Adrenal gland (tissue), 12 donors: ENCODE measurements around the gene ARHGEF10L. TPM values are rescaled to one million over a fixed set of nuclear protein-coding genes. Genes with fewer than 3 reads are reported as not detected.

Experiments
- DNase-seq, 7 donors: peaks; one replicate each; pipeline ENCODE4 v3.0.0-alpha.2; 2019 to 2020
- H3K27ac ChIP-seq, 5 donors: fragments of 200-600 bp; sonication (generic) in 4 of 5; 1 replicate in 3 of 5; 2 replicates in 2 of 5; pipeline versions ENCODE4 v1.5.1 to v1.8.0; 2016 to 2020; ENCODE audit warnings: mild to moderate bottlenecking in 1 of 5
- H3K27me3 ChIP-seq: fragments of 200-600 bp; 2 replicates; pipeline ENCODE4 v1.8.0; 2021
- H3K36me3 ChIP-seq, 2 donors: fragments of 200-600 bp; replicated peaks in 1 of 2; 1 replicate in 1 of 2; 2 replicates in 1 of 2; pipeline versions ENCODE4 v1.5.1 to v1.8.0; 2018 to 2022
- H3K4me1 ChIP-seq, 2 donors: fragments of 200-600 bp; replicated peaks in 1 of 2; 1 replicate in 1 of 2; 2 replicates in 1 of 2; pipeline versions ENCODE4 v1.5.1 to v1.8.0; 2018 to 2021
- H3K4me3 ChIP-seq, 4 donors: fragments of 200-600 bp; sonication (generic) in 3 of 4; one replicate each; pipeline ENCODE4 v1.5.1; 2016 to 2018
- H3K9me3 ChIP-seq, 3 donors: fragments of 200-600 bp; sonication (generic) in 1 of 3; replicated peaks in 1 of 3; 1 replicate in 2 of 3; 2 replicates in 1 of 3; pipeline versions ENCODE4 v1.5.1 to v1.8.0; 2016 to 2021
- POLR2A ChIP-seq, 2 donors: fragments of 450-650 bp; IDR thresholded peaks; one replicate each; pipeline ENCODE4 v1.6.1; 2017; ENCODE audit warnings: antibody characterized with exemption in 2 of 2, mild to moderate bottlenecking in 2 of 2, moderate library complexity in 1 of 2
- WGBS, 4 donors: extraction: QIAGEN DNeasy Blood & Tissue Kit in 2 of 4; methylation state at CpG; one replicate each; pipeline versions ENCODE4 v1.1.5 to v1.1.7; 2013 to 2017; 5-methylcytosine and 5-hydroxymethylcytosine counted together
- intact Hi-C, 2 donors: fragments of 100-400 bp; cut with DNase I; formaldehyde crosslinking; loops; one replicate each; pipeline versions ENCODE4 v1.14.1 to v1.15.0; 2022 to 2023
- polyA plus RNA-seq, 3 donors: library from polyadenylated mRNA; stranded (reverse); fragments of 200-250 nt in 2 of 3; fragments of 350-450 nt in 1 of 3; fragmentation: Illumina TruSeq in 1 of 3; extraction: RNeasy Lipid Tissue Mini Kit (QIAGEN cat#74804) in 1 of 3; gene quantifications; one replicate each; pipeline ENCODE4 v1.2.3, GENCODE V29; 2013 to 2014
- total RNA-seq, 9 donors: library from RNA; depleted of rRNA in 4 of 9; stranded (reverse); fragments of >200 nt in 4 of 9; fragments of 120-200 nt in 1 of 9; fragmentation: NEBNext Ultra II Directional in 1 of 9; extraction: Animal tissue kit (Norgen Biotek cat#: 25700) in 1 of 9; gene quantifications; one replicate each; pipeline versions ENCODE4 v1.1.0 to v1.2.4, GENCODE V29; 2013 to 2023
- TF ChIP-seq, protein P1 (sequence below), 6 experiments: fragments of 450-650 bp in 4 of 6; fragments of 200-600 bp in 2 of 6; sonication (generic) in 1 of 6; IDR thresholded peaks; 1 replicate in 5 of 6; 2 replicates in 1 of 6; pipeline versions ENCODE4 v1.5.1 to v1.8.0; 2016 to 2021; ENCODE audit warnings: antibody characterized with exemption in 6 of 6, mild to moderate bottlenecking in 2 of 6, moderate library complexity in 1 of 6
- donor health status: healthy with polysubstance abuse.
- donor health status: Bipolar disorder and iron deficiency.
- donor health status: DM: yes; HTN: yes; CAD: no.
- donor health status: DM: no; HTN: no; CAD: no.
- donor health status: DM: no; HTN: no; CAD: no.
- donor health status: DM: yes; HTN: yes; CAD: no.

ARHGEF10L gene
- total and polyA plus RNA-seq, 12 donors = 1.7 to 54.9 (median 30.1) TPM

DNA sequence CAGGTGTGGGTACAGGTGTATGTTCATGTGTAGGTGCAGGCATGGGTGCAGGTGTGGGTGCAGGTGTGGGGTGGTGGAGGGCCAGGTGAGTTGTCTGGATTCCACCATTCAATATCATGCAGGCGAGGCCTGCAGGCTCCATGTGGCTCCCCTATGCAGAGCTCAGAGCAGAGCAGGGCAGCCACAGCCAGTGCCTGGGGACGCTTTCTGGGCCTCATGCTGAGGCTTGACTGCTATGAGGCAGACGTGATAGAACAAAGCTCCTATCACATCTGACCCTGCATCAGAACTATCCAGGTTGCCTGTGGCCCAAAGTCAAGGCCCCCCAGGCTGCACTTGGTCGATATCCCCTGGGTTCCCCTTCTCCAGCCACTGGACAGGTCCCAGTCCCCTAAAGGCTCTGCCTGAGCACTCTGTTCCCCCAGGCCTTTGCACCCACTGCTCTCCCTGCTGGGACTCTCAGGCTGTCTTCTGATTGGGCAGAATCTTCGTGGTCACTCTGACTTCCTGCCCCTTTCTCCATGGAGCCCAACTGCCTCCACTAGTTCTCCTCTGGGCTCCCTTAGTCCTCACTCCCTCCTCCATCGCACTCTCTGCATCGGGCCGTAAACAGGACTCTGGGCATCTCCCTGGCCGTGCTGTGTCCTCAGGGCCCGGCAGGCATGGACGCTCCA is 137.0 kb downstream of the ARHGEF10L start:
- Histone ChIP-seq H3K36me3 (peaks cover 0 to 3% of the 10 kb centered on the region in 2 donors), H3K9me3 (no peaks in the 10 kb centered on the region), H3K27me3 (no peaks in the 10 kb centered on the region), H3K4me1 (no peaks in the 10 kb centered on the region), H3K27ac (no peak overlapping the region), H3K4me3 (no peak overlapping the region)
- intact Hi-C loops = no loop called here
- TF ChIP-seq POLR2A (IDR thresholded peaks at IDR 0.05) = no peak
- TF ChIP-seq, protein P1, sequence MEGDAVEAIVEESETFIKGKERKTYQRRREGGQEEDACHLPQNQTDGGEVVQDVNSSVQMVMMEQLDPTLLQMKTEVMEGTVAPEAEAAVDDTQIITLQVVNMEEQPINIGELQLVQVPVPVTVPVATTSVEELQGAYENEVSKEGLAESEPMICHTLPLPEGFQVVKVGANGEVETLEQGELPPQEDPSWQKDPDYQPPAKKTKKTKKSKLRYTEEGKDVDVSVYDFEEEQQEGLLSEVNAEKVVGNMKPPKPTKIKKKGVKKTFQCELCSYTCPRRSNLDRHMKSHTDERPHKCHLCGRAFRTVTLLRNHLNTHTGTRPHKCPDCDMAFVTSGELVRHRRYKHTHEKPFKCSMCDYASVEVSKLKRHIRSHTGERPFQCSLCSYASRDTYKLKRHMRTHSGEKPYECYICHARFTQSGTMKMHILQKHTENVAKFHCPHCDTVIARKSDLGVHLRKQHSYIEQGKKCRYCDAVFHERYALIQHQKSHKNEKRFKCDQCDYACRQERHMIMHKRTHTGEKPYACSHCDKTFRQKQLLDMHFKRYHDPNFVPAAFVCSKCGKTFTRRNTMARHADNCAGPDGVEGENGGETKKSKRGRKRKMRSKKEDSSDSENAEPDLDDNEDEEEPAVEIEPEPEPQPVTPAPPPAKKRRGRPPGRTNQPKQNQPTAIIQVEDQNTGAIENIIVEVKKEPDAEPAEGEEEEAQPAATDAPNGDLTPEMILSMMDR (IDR thresholded peaks at IDR 0.05) = no peak
- 86 to 94% (median 87%) methylated on average over 8 to 11 of the region's 11 CpGs for WGBS, 4 donors
- DNase-seq = no peak

DNA sequence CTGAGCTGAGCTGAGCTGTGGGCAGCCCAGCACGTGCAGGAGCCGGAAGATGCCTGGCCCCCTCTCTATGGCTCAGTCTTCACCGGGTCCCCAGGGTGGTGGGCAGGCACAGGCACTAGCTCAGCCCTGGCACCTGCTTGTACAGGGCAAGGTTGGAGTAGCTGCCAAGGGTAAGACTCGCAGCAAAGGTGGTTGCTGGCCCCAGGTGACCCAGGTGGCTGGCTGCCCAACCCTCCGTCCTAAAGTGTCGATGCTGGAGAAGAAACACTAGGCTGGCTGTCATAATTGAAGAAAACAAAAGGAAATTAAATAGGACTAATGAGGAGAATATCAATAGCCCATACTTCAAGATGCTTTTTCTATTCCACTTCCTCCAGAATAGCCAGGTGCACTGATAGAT is 138.5 kb downstream of the ARHGEF10L start:
- intact Hi-C loops = no loop called here
- 86 to 98% (median 96%) methylated on average over 2 to 6 of the region's 6 CpGs for WGBS, 4 donors
- peaks cover 0 to 3% of the 10 kb centered on the region in 2 donors for H3K36me3 ChIP-seq
- H3K4me1 ChIP-seq = no peaks in the 10 kb centered on the region
- H3K27ac ChIP-seq = no peak overlapping the region
- TF ChIP-seq POLR2A (IDR thresholded peaks at IDR 0.05) = no peak
- TF ChIP-seq, protein P1 (IDR thresholded peaks at IDR 0.05) = no peak
- no peak for DNase-seq
- H3K9me3 ChIP-seq = no peaks in the 10 kb centered on the region
- H3K27me3 ChIP-seq = no peaks in the 10 kb centered on the region
- H3K4me3 ChIP-seq = no peak overlapping the region

DNA sequence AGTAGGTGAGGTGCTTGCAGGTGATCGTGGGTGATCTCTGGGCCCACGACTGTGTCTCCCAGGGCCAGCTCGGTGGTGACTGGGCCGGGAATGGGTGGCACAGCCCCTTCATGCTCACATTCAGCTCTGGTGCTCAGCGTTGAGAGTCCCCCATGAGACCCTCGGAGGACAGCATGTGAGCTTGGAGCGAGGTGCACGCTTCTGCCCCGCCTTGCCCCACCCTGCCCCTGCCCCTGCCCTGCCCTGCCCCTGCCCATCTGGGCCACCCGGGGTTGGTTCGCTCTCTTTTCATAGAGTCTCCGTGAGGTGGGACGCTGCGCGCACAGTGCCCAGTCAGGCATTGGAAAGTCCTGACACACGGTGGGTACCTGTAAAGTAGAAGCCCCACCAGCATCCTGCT is 140.4 kb downstream of the ARHGEF10L start:
- no peaks in the 10 kb centered on the region for H3K27me3 ChIP-seq
- TF ChIP-seq POLR2A (IDR thresholded peaks at IDR 0.05) = no peak
- TF ChIP-seq, protein P1 (IDR thresholded peaks at IDR 0.05) = no peak
- WGBS, 4 donors = 89 to 100% (median 90%) methylated on average over 1 to 16 of the region's 16 CpGs
- no peaks in the 10 kb centered on the region for H3K4me1 ChIP-seq
- no peak overlapping the region for H3K27ac ChIP-seq
- H3K36me3 ChIP-seq = peaks cover 0 to 3% of the 10 kb centered on the region in 2 donors
- H3K4me3 ChIP-seq = no peak overlapping the region
- intact Hi-C loops = no loop called here
- no peaks in the 10 kb centered on the region for H3K9me3 ChIP-seq
- no peak for DNase-seq

DNA sequence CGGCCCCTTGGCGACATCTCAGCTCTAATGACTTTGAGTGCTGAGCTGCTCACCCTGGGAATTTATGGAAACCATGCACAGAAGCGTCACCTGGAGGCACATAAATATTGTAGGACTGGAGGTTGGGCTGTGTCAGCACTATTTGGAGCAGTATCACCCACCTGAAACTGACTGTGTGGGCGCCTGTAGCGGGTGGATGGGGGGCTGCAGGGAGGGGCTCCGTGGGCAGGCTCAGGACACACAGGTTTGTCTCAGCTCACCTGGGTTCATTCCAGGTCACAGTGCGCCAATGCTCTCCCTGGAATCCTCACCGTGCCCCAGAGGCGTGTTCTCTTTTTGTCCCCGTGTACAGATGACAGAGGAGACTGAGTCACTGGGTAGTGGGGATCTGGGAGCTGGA is 140.8 kb downstream of the ARHGEF10L start:
- no peak for DNase-seq
- H3K27ac ChIP-seq = no peak overlapping the region
- no peaks in the 10 kb centered on the region for H3K27me3 ChIP-seq
- intact Hi-C loops = no loop called here
- WGBS, 4 donors = 89 to 96% (median 93%) methylated on average over 9 to 10 of the region's 10 CpGs
- no peaks in the 10 kb centered on the region for H3K9me3 ChIP-seq
- H3K4me3 ChIP-seq = no peak overlapping the region
- no peaks in the 10 kb centered on the region for H3K4me1 ChIP-seq
- peaks cover 0 to 3% of the 10 kb centered on the region in 2 donors for H3K36me3 ChIP-seq
- TF ChIP-seq POLR2A (IDR thresholded peaks at IDR 0.05) = no peak
- TF ChIP-seq, protein P1 (IDR thresholded peaks at IDR 0.05) = no peak
